ENCODE data around the gene DZIP3. TPM values are rescaled to one million over a fixed set of nuclear protein-coding genes. Genes with fewer than 3 reads are reported as not detected.

DZIP3 gene
- total and polyA plus RNA-seq, 2 of the 8 experiments (the other 6 are each of a cell fraction or from before 2014, with no cell fraction given), result 10.4 to 24.3 TPM

DNA sequence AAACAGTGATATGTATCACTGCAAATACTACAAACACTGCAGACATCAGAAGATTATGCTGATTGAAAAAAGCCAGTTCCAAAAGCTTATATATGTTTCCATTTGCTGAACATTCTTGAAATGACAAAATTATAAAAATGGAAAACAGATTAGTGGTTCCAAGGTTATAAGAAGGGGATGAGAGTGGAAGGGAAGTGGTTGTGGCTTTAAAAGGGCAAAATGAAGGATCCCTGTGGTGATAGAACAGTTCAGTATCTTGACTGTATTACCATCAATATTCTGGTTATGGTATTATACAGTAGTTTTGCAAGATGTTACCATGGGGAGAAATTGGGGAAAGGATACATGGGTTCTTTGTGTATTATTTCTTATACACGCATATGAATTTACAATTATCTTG is 77.8 kb downstream of the DZIP3 start (continued):
- TF ChIP-seq, protein P1, sequence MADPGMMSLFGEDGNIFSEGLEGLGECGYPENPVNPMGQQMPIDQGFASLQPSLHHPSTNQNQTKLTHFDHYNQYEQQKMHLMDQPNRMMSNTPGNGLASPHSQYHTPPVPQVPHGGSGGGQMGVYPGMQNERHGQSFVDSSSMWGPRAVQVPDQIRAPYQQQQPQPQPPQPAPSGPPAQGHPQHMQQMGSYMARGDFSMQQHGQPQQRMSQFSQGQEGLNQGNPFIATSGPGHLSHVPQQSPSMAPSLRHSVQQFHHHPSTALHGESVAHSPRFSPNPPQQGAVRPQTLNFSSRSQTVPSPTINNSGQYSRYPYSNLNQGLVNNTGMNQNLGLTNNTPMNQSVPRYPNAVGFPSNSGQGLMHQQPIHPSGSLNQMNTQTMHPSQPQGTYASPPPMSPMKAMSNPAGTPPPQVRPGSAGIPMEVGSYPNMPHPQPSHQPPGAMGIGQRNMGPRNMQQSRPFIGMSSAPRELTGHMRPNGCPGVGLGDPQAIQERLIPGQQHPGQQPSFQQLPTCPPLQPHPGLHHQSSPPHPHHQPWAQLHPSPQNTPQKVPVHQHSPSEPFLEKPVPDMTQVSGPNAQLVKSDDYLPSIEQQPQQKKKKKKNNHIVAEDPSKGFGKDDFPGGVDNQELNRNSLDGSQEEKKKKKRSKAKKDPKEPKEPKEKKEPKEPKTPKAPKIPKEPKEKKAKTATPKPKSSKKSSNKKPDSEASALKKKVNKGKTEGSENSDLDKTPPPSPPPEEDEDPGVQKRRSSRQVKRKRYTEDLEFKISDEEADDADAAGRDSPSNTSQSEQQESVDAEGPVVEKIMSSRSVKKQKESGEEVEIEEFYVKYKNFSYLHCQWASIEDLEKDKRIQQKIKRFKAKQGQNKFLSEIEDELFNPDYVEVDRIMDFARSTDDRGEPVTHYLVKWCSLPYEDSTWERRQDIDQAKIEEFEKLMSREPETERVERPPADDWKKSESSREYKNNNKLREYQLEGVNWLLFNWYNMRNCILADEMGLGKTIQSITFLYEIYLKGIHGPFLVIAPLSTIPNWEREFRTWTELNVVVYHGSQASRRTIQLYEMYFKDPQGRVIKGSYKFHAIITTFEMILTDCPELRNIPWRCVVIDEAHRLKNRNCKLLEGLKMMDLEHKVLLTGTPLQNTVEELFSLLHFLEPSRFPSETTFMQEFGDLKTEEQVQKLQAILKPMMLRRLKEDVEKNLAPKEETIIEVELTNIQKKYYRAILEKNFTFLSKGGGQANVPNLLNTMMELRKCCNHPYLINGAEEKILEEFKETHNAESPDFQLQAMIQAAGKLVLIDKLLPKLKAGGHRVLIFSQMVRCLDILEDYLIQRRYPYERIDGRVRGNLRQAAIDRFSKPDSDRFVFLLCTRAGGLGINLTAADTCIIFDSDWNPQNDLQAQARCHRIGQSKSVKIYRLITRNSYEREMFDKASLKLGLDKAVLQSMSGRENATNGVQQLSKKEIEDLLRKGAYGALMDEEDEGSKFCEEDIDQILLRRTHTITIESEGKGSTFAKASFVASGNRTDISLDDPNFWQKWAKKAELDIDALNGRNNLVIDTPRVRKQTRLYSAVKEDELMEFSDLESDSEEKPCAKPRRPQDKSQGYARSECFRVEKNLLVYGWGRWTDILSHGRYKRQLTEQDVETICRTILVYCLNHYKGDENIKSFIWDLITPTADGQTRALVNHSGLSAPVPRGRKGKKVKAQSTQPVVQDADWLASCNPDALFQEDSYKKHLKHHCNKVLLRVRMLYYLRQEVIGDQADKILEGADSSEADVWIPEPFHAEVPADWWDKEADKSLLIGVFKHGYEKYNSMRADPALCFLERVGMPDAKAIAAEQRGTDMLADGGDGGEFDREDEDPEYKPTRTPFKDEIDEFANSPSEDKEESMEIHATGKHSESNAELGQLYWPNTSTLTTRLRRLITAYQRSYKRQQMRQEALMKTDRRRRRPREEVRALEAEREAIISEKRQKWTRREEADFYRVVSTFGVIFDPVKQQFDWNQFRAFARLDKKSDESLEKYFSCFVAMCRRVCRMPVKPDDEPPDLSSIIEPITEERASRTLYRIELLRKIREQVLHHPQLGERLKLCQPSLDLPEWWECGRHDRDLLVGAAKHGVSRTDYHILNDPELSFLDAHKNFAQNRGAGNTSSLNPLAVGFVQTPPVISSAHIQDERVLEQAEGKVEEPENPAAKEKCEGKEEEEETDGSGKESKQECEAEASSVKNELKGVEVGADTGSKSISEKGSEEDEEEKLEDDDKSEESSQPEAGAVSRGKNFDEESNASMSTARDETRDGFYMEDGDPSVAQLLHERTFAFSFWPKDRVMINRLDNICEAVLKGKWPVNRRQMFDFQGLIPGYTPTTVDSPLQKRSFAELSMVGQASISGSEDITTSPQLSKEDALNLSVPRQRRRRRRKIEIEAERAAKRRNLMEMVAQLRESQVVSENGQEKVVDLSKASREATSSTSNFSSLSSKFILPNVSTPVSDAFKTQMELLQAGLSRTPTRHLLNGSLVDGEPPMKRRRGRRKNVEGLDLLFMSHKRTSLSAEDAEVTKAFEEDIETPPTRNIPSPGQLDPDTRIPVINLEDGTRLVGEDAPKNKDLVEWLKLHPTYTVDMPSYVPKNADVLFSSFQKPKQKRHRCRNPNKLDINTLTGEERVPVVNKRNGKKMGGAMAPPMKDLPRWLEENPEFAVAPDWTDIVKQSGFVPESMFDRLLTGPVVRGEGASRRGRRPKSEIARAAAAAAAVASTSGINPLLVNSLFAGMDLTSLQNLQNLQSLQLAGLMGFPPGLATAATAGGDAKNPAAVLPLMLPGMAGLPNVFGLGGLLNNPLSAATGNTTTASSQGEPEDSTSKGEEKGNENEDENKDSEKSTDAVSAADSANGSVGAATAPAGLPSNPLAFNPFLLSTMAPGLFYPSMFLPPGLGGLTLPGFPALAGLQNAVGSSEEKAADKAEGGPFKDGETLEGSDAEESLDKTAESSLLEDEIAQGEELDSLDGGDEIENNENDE (IDR thresholded peaks at IDR 0.05; ENCODE audit: insufficient replicate concordance, low read length), result no peak
- no peak for TF ChIP-seq RXRA (IDR thresholded peaks at IDR 0.05; ENCODE audit: insufficient read depth, low read depth, low read length)
- no peak for TF ChIP-seq PHF8 (conservative IDR thresholded peaks at IDR 0.05; ENCODE audit: low read depth, low read length)
- no peak for TF ChIP-seq CTBP2 (IDR thresholded peaks at IDR 0.05; ENCODE audit: borderline replicate concordance, insufficient read depth, insufficient read length, low read length)

All from H1 (cell line).